Peyer's patch (tissue), 4 donors: ENCODE measurements around the gene ATP9A.

ENCODE experiments used
- POLR2A ChIP-seq, 2 donors: fragments of 450-650 bp; IDR thresholded peaks; one replicate each; pipeline ENCODE4 v1.5.1; 2017; ENCODE audit warnings: antibody characterized with exemption in 2 of 2, mild to moderate bottlenecking in 2 of 2, moderate library complexity in 2 of 2
- TF ChIP-seq, protein P1 (sequence below), 6 experiments: fragments of 450-650 bp in 4 of 6; fragments of 200-600 bp in 2 of 6; sonication (generic) in 1 of 6; IDR thresholded peaks; one replicate each; pipeline ENCODE4 v1.5.1; 2017 to 2019; ENCODE audit warnings: antibody characterized with exemption in 6 of 6, mild to moderate bottlenecking in 3 of 6, moderate library complexity in 1 of 6

DNA sequence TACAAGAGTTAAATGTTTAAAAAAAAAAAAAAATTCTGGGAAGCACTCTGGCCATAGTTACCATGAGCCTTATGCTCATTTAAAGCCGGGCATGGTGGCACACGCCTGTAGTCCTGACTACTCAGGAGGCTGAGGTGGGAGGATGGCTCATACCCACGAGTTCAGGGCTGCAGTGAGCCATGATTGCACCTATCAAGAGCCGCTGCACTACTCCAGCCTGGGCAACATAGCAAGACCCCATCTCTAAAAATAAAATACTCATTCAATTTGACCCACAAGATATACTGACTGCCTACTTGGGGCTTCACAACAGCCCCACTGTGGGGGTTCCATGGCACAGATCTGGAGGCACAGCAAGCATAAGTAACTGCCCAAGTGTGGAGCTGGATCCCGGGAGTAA is 113.7 kb downstream of the ATP9A start:
- TF ChIP-seq, protein P1, sequence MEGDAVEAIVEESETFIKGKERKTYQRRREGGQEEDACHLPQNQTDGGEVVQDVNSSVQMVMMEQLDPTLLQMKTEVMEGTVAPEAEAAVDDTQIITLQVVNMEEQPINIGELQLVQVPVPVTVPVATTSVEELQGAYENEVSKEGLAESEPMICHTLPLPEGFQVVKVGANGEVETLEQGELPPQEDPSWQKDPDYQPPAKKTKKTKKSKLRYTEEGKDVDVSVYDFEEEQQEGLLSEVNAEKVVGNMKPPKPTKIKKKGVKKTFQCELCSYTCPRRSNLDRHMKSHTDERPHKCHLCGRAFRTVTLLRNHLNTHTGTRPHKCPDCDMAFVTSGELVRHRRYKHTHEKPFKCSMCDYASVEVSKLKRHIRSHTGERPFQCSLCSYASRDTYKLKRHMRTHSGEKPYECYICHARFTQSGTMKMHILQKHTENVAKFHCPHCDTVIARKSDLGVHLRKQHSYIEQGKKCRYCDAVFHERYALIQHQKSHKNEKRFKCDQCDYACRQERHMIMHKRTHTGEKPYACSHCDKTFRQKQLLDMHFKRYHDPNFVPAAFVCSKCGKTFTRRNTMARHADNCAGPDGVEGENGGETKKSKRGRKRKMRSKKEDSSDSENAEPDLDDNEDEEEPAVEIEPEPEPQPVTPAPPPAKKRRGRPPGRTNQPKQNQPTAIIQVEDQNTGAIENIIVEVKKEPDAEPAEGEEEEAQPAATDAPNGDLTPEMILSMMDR (IDR thresholded peaks at IDR 0.05), result no peak
- TF ChIP-seq POLR2A (IDR thresholded peaks at IDR 0.05), result no peak
